HG02943 (cell line): ENCODE measurements around the gene SIX2.
"Not testable (repeated sequence)": the region's sequence is repeated elsewhere in the genome, so short reads cannot be mapped to it uniquely, and the experiment has no call there.

Experiments
- ATAC-seq: cut with Tn5 transposase; IDR thresholded peaks from one replicate; pipeline ENCODE4 v1.9.1; 2021; ENCODE audit warnings: mild to moderate bottlenecking, low read depth, moderate library complexity; ENCODE audit not compliant: unreplicated experiment

SIX2 gene

GRCh38 chr2:45009303-45009927 lies at the start of gene SIX2:
Gene SIX2 (minus strand): TSS chr2:45009452. CDS start chr2:45009110, 342 bp downstream.
- ATAC-seq, result no peak

GRCh38 chr2:45055162-45055605 lies 45.9 kb upstream of the SIX2 start:
- ATAC-seq, result no peak

DNA sequence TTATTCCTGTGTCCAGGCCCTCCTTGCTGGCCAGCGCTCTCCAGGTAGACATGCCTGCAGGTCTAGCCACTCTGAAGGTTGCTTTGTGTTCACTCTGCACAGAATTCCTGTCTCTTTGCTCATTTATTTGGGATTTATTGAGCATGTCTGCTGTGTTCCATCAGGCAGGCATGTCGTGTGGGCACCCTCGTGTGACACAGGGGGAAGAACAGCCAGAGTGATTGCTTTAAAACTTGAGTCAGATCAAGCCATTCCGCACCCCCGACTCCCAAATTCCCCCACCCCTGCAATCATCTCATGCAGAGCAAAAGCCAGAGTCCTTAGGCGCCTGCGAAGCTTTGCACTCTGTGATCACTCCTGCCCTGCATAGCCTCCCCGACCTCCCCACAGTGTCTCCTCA lies 44.7 kb upstream of the SIX2 start:
- no peak for ATAC-seq

- ATAC-seq, result no peak
Observed at GRCh38 chr2:45052388-45052928, 43.2 kb upstream of the SIX2 start.

GRCh38 chr2:45049569-45050336 lies 40.5 kb upstream of the SIX2 start:
- no peak for ATAC-seq

DNA sequence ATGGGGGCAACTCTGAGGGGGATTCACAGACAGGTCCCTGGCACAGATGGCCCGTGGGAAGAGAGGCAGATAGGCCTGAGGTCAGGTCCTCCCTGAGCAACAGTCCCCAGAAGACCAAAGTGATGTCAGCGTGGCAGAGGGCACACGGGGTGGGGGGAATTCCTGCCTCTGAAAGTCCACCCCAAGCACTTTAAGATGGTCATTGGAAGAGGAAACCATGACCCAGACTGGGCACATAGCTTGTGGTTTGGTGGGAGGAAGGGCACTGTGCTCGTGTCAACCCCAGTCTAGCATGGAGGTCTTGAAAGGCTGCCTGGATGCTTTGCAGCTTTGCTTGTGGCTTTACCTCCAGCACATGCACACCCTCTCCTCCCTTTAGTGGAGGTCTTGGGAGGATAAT lies 38.0 kb upstream of the SIX2 start:
- ATAC-seq, result no peak

GRCh38 chr2:45046786-45047185 lies 37.5 kb upstream of the SIX2 start:
- no peak for ATAC-seq

- no peak for ATAC-seq
Observed at GRCh38 chr2:45045706-45046105, 36.5 kb upstream of the SIX2 start.

- ATAC-seq, result no peak
Observed at GRCh38 chr2:45044916-45045315, 35.7 kb upstream of the SIX2 start.

- no peak for ATAC-seq
Observed at GRCh38 chr2:45043174-45043573, 33.9 kb upstream of the SIX2 start.

GRCh38 chr2:45042401-45042800 lies 33.1 kb upstream of the SIX2 start:
- no peak for ATAC-seq

- no peak for ATAC-seq
Observed at GRCh38 chr2:45040786-45041185, 31.5 kb upstream of the SIX2 start.

GRCh38 chr2:45039804-45040203 lies 30.6 kb upstream of the SIX2 start:
- not testable (repeated sequence) for ATAC-seq

DNA sequence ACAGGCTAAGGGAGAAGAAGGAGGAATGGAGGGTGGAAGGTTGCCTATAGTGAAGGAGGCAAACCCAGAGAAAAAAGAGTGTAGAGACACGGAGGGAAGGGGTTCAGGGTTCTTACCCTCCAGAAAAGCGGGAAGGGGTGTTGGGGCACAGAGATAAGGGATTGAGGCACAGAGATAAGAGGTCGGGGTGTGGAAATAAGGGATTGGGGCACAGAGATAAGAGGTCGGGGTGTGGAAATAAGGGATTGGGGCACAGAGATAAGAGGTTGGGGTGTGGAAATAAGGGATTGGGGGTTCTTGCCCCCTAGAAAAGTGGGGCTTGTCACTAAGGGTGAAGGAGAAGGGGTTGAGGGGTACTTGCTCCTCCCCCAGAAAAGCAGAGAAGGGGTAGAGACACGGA lies 29.6 kb upstream of the SIX2 start:
- ATAC-seq, result not testable (repeated sequence)

DNA sequence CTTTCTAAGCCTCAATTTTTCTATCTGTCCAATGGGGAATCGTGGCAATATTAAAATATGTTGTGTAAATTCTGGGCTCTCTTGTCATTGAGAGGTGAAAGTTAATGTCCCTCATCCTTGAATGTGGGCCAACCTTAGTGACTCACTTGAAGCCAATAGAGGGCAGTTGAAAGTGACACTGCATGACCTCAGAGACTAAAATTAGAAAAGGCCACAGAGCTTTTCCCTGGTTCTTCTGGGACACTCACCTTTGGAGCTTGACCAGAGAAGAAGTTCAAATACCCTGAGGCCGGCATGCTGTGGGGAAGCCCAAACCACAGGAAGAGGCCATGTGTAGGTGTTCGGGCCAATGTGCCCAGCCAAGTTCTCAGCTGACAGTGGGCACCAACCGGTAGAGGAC lies 24.1 kb upstream of the SIX2 start:
- ATAC-seq, result no peak

GRCh38 chr2:45031028-45031427 lies 21.8 kb upstream of the SIX2 start:
- no peak for ATAC-seq

- no peak for ATAC-seq
Observed at GRCh38 chr2:45030553-45030952, 21.3 kb upstream of the SIX2 start.

DNA sequence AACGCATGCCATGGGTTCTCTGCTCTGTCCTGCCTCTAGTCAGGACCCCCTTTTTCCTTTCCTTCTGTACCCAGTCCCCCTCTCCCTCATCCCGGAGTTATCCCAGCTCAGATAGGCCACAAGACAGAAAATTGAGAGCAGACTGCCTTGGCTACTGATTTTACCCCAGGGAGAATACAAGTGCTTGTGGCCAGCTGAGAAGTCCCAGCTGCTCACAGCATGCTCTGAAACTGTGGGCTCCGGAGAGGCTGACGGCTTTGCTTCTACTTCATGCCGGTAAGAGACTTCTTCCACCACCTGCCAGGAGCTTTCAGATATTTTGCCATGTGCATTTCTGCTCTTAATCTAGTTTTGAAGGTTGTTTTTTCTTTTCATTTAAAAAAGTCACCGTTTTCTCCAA lies 20.0 kb upstream of the SIX2 start:
- ATAC-seq, result no peak

DNA sequence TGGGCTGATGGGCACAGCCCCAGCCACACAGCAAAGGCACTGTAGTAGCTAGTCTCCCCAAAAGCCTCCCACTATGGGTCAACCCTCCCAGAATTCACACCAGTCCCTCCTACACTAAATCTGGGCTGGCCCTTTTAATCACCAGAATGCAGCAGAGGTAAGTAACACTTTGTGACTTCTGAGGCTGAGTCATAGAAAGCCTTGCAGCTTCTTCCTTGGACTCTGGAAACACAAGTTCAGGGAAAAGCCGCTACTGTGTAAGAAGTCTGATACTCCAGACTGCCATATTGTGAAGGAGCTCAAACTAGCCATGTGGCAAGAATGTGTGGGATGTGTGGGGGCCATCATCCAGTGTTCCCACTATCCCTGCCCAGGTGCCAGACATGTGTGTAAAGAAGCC lies 19.0 kb upstream of the SIX2 start:
- no peak for ATAC-seq

DNA sequence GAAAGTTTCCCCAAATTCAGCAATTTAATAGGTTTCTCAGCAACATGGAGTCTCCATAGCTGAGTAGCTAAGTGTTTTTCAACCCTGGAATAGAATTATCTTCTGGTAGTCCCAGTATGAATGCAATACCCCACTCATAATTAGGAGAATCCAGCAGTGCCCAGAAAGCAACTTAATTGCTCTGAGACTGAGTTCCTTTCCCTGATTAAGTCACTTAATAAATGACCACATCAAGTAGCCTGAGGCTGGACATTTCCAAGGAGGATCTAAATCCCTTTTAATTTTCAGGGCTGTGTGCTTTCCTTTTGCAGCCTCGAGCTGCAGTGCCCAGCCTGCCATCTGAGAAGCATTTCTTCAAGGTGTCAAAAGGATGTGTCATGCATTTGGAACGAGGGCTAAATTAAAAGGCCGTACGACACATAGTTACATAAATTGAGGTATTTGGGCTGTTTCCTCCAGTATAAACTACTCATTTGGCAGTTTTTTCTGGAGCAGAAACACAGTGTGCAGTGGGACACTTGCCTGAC lies 17.7 kb upstream of the SIX2 start:
- no peak for ATAC-seq

DNA sequence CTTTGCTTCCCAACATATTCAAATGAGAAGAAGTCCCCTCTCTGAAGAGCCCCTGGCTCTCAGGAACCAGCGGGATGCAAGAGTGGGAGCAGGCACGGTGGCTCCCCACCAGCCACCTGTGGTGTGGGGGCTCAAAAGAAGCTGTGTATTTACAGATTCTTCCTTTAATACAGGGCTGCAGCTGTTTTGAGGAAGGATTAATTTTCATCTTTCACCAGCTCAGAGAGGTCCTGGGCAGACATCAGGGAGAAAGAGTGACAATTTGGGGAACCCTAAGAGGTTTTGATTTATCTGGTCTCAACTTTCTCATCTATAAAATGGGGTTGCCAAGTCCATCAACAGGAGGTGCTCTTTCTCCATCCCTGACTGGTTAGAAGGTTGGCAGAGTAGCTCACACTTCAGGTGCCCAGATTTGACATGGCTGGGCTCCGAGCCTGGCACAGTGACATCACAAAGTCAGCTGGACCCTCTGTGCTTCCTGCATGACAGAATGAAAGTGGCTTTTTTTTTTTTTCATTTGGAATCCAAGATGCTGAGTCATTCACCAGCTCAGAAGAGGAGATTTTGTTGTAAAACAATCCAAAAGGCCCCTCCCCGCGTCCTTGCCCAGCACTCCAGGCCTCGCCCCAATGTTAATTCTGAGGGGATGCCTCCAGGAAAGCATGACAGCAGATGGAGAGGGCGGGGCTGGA lies 15.5 kb upstream of the SIX2 start:
- no peak for ATAC-seq
